Stromal cell of bone marrow (primary cell): ENCODE measurements around the gene CDC73.
"Not testable (repeated sequence)": the region's sequence is repeated elsewhere in the genome, so short reads cannot be mapped to it uniquely, and the experiment has no call there.

ENCODE experiments used
- DNase-seq: peaks from one replicate; pipeline ENCODE4 v3.0.0-alpha.2; 2012; ENCODE audit warnings: low read depth

The CDC73 gene

DNA sequence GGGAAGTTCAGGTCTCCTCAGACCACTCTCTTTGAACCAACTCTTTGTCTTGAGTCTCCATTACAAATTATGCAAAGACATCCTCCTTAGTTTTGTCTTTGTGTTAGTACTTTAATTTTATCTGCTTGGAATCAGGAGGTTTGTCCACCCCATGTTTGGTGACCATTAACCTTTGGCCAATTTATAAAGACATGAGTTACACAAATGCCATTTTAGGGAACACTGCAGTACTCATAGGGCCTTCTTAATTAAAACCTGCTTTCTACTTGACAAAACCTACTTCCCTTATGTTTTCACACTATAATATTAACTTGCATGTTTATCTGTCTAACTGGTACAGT, 7.9 kb upstream of the CDC73 start:
- DNase-seq: no peak

DNA sequence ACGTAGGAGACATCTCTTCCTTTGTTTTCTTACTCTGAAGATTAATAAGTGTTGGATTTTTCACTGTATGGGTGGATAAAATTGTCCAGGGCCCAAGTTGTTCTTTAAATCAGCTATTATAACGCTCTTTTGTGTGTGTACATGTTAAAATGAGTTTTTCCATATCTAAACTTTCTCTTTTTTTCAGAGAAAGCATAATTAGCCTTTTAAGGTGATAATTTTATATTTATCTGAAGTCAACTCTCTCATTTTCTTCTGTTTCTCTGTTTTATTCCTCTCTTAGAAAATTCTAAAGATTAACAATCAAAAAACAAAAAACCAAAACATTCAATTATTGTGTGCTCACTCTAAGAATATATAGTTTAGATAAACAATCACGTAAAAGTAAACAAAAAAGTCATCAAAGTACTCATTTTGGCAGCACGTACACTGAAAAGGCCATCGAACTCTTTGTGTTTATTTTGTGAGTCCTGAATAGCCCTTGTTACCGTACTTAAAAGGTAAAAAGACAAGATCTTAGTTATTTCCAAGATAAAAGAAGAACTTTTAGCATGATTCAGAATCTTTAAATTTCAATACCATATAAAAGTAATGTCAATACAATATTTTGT, 7.2 kb upstream of the CDC73 start:
- no peak for DNase-seq

DNA sequence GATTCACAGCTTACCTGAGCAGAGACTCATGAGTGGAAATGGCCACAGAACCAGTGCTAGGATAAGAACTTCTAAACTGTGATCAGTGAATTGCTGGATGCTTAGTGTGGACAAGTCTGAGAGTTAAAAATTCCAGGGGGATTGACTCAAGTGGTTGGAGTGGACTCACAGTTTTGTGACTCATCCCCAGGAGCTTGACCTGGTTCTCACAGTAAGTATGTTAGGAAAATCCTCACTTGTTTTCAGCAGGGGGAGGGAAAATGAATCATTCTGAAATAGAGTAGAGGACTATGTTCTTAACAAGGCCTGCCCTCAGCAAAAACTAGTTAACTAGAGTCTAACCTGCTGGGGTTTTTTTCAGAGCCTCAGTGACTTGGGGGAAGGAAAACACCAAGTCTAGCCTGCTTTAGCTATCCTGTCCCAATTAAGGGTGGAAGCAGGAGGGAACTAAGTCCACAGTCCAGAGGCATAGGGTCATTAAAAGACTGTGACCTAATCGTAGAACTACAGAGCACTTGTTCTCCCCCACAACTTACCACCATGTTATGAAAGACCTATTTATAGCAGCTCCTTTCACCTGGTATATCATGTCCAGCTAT, 6.1 kb upstream of the CDC73 start:
- DNase-seq: peak; percentile 96

DNA sequence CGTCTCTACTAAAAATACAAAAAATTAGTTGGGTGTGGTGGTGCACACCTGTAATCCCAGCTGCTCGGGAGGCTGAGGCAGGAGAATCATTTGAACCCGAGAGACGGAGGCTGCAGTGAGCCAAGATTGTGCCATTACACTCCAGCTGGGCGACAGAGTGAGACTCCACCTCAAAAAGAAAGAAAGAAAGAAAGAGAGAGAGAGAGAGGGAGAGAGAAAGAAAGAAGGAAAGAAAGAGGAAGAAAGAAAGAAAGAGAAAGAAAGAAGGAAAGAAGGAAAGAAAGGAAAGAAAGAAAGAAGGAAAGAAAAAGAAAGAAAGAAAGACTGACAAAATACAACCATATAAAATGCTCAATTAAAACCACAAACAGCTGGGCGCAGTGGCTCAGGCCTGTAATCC, 4.7 kb upstream of the CDC73 start:
- DNase-seq: not testable (repeated sequence)

DNA sequence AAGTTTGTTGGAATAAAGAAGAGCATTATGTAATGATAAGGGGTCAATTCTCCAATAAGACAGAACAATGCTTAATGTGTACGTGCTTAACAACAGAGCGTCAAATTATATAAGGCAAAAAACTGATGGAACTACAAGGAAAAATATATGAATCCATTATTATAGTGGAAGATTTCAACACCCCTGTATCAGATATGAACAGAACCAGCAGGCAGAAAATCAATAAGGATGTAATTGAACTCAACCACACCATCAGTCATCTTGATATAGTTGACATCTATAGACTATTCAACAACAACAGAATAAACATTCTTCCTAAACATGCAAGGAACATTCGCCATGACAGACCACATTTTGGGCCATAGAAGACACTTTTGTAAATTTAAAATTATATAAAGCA, 3.6 kb upstream of the CDC73 start:
- no peak for DNase-seq

DNA sequence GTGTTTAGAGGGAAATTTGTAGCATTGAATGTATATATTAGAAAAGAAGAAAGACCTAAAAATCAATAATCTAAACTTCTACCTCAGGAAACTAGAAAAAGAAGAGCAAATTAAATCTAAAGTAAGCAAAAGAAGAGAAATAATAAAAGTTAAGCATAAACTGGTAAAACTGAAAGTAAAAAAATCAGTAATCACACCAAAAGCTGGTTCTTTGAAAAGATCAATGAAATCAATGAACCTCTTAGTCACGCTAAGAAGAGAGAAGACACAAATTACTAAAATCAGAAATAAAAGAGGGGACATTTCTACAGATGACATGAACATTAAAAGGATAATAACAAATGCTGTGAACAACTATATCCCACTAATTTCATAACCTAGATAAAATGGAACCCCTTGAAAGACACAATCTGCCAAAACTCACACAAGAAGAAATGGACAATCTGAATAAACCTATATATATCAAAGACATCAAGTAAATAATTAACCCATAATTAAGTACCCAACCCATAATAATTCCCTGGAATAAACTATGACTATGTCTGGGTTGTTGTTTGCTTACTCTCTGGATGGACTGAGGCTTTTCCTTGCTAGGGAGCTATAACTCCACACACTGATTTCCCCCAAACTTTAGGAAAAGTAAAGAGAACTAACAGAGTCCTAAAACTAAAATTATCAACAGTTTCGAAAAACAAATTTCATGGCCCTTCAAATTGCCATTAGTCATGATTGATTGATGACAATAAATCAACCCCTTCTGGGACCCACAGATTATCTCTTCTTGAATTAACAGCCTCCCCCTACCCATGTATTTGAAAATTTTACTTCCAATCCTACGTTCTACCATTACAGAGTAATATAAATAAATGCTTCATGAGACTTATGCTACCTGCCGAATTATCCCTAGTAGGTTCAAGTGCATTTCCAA, 2.8 kb upstream of the CDC73 start:
- DNase-seq: no peak

DNA sequence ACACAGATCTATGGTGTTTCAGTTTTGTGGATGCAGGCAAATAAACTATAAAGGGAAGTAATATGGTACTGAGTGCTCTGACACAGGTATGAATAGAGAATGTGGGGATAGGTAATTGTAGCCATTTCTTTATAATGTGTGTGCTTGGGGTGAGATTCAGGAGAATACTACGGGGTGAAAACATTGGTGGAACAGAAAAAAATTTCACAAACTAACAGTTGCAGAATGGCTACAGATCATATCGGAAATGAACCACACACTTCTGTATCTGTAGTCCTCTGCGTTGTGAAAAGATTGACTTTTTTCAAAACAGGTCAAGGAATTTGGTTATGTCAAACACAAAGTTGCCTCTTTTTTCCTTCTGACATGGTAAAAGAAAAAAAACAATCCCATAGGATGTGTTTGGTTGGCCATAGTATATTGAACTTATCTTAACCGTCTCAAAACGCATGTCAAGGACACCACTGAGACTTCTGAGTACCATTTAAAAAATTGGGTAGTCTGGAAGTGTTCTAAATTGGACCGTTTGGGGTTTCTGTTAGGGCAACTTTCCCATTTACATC, 1.1 kb upstream of the CDC73 start:
- no peak for DNase-seq

DNA sequence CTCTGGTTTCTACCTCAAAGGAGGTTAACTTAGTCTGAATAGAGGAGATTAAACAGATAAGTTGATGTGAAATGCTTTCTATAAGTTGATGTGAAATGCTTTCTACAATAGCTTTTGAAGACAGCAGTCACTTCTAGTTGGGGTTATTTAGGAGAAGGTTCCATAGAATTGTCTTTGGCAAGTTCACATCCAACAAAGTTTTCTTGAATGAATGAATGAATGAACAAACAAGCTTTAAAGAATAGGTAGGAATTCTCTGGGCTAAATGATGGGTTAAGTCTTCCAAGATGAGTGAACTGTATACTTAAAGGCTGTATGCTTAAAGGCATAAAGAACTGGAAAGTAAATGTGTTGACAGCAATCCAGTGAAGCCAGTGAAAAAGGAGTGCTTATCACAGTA, 1.9 kb downstream of the CDC73 start:
- DNase-seq: no peak

DNA sequence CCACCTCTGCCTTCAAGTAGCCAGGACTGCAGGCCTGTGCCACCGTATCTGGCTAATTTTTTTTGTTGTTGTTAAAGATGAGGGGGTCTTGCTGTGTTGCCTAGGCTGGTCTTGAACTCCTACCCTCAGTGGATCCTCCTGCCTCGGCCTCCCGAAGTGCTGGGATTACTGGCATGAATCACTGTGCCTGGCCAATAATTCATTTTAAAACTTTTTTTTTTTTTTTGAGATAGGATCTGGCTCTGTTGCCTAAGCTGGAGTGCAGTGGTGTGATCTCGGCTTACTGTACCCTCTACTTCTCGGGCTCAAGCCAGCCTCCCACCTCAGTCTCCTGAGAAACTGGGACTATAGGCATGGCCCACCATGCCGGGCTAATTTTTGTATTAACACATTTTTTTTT, 3.5 kb downstream of the CDC73 start:
- no peak for DNase-seq

DNA sequence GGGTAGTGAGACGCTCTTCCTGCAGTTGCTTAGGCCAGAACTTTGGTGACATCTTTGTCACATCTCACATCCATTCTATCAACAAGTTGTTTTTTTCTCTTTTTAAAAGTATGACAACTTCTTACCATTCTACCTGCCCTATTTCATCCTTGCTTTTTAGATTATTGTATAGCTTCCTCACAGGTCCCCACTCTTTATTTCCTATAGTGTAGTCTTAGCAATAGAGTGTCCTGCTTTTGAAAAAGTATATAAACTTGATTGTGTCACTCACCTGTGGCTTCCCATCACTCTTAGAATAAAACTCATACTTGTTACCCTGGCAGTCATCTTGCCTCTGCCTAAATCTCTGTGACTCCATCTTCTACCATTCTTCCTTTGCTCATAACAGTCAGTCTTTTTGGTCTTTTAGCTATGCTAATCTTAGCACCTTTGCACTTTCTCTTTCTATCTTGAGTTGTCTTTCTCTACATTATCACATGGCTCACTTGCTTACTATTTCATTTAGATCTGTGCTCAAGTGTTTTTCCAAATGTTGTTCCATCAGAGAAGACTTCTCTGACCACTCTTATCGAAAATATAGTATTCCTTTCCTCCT, 9.5 kb downstream of the CDC73 start:
- DNase-seq: no peak

DNA sequence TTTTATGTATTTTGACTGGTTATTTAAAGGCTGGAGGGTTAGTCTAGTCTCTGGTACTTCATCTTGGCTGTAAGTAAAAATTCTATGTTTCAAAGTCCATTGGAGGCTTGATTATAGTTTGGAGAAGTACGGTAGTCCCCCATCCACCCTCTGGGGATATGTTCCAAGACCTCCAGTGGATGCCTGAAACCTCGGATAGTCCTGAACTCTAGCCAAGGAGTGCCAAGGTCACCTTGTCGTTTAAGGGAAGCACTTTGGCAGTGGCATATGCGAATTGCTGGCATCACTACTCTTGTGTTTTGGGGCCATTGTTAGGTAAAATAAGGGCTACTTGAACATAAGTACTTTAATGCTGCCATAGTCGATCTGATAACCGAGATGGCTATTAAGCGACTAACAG, 18.4 kb downstream of the CDC73 start:
- no peak for DNase-seq

DNA sequence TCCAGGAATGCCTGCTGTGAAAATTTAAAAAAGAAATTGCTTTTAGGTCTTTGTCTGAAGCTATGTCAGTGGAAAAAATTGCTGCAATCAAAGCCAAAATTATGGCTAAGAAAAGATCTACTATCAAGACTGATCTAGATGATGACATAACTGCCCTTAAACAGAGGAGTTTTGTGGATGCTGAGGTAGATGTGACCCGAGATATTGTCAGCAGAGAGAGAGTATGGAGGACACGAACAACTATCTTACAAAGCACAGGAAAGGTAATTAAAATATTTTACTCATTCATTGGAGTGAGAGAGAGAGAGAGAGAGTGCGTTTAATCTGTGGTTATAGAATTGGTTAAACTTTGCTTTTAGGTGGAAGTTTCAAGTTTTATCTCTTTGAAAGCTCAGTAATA, 20.0 kb downstream of the CDC73 start:
- DNase-seq: no peak

DNA sequence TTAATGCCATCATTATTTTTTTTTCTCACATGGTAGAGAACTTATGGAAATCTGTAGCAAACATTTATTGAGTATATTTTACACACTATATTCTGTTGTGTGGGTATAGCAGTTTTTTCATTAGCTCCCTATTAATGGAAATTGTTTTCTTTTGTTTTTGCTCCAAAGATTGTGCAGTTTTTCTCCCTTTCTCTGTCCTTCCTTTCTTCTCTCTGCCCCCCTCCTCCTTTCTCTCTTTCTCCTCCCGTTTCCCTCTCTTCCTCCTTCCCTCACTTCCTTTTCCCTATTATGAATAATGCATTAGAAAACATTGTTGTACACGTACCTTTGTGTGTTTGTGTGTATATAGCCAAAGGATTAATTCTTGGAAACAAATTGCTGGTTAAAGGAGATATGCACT, 20.6 kb downstream of the CDC73 start:
- no peak for DNase-seq

DNA sequence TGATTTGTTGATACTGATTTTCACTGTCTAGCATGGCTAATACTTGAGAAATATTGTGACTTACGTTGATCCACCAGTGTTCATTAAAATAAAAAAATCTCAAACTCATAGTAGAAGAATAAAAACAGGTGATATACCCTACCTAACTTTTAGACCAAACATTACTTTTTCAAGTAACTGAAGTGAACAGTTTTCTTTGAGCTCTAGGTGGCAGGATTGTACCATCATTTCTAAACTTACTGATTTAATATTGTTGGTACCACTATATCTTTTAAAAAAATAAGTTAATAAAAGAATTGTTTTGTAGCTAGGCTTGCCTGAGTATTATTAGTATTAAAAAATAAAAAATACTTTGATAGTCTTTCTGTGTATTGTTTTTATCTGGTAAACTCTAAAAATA, 21.5 kb downstream of the CDC73 start:
- DNase-seq: no peak

DNA sequence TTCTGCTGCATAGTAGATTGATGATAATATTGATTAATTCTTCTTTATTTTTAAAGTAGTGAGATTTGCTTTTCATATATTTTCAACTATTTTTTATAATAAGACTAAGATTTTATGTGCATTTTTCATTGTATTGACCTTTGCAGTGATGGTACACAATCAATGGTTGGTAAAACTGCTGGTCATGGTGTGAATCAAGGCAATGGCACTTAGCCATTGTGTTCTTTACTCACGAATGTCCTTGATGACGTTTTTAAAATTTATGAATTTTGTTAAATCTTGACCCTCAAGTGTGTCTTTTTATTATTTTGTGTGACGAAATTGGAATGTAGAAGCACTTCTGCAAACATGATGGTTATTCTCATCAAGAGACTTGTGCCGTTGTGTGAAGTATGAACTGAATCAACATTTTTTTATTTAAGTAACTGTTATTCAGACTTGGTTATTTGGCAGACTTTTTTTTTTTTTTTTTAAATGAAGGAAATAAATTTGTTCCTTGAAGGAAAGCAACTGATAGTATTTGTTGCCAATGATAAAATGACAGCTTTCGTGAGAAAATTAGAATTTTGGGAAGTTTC, 22.6 kb downstream of the CDC73 start:
- DNase-seq: no peak

DNA sequence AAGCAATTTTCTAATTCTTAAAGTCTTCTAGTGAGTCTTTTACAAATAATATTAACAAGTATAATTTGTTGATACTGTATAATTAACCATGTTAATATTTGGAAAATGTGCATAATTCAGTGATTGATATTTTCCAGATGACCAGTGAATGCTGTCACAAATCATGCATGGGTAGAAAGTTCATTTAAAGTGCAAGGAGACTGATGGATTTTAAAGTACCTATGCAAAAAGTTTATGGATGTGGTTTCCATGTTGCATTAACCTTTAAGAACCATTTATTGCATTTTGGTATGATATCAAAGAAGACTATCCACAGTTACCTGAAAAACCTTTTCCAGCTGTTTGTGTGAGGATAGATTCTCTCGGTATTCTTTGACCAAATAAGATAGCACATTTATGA, 23.2 kb downstream of the CDC73 start:
- DNase-seq: no peak

DNA sequence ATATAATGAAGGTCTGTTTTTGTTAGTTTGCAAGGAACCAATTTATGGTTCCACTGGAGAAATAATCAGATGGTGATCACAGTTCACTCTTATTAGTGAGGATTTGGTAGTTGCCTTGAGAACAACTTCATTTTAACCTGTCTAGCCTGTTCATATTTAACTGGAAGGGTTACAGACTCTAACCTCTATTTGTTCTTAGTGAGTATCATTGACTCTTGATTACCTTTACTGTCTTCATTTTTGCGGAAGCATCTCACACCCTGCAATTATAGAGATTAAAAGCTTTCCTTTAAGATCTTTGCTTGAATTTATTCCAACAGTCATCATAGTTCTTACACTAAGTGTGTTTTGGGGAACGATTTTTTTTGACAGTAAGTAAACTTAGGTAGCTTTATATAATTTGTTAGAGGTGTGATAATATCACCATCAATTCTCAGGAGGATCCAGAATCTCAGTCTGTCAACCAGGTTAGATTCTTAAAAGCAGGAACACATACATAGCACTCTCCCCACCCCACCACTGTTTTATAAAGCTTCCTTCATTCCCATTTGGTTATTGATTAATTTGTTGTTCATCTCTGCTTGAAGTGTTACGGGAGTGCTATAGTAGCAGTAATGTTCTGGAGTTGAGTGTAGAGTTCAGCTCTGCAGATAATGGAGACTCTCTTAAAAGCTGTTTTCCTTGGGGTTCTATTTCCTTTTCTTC, 34.4 kb downstream of the CDC73 start:
- no peak for DNase-seq

DNA sequence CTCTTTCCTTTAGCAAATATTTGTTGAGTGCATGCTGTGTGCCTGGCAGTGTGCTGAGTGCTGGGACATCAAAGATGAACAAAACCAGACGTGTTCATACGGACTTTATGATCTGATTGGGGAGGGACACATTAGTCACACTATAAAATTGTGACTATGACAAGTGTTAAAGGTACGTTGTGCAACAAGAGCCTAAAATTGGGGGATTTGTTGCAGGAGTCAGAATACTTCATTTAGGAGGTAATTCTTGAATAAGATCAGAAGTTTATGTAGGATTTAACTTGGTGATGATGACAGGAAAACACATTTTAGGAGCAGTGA, 35.0 kb downstream of the CDC73 start:
- no peak for DNase-seq

DNA sequence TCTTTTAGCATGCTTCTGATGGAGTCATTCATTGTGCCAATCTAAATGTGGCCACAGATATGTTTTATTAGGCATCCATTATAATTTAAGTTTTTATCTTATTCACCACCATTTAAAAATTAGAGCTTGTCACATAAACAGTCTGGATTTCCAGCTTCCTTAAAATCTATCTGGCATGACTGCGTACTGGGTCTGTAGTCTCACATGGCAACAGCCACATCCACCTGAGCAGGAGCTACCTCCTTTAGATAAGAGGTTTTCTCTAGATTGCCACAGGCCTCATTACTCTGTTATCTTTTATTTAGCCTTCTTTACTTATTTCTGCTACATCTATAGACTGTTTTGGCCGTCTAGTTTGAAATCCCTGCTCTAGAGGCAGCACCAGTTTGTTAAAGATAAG, 35.5 kb downstream of the CDC73 start:
- DNase-seq: no peak

DNA sequence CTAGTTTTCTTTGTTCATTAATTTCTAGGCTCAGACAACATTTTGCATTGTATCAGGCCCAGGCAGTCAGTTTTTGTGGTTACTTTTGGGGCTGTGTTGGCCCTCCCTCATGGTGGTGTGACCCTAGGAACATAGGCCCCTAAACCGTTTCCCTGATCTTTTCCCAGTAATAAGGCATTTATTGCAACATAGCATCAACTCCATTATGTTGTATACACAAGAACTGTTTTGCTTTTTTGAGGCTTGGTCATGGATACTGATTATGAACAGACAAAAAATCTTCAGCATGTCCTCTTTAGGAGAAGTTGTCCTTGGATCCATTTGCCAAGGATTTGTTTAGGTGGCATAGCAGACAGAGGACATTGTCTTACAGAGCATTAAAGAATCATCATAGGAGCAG, 54.3 kb downstream of the CDC73 start:
- no peak for DNase-seq

DNA sequence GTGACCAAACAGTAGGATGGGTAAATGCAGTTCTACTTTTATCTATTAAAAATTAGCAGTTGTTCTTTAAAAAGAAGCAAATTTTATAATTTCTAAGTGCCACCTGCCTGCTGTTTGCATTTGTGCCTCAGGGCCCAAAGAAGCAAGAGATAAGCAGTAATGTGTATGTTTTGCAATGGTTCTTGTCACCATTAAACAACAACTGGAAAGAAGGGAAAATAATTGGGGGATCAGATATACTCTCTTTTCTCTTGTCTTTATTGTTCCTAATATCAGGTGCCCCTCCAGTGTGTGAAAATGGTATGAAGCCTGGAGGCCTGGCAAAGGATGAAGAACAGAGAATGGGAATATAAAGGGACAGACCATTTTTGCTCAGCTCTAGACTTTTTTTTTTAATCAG, 55.0 kb downstream of the CDC73 start:
- no peak for DNase-seq

DNA sequence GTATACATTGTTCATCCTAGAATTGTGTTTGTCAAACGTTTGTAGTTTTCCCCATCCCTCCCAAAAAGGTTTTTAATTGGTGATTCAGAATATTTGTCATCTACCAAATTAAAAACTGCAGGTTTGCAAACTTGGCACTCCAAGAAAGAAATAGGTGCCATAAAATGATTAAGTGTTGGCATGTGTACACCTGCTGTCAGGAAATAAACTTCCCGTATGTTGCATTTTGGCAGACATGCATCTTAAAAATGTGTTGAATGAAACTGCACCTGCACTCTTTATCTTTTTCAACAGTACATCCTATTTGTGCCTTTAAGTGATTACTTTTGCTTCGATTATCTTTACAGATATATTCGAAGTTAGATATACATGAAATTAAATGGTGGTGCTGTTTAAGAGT, 57.3 kb downstream of the CDC73 start:
- no peak for DNase-seq
